ENCODE data around the gene FBXO4.

DNA sequence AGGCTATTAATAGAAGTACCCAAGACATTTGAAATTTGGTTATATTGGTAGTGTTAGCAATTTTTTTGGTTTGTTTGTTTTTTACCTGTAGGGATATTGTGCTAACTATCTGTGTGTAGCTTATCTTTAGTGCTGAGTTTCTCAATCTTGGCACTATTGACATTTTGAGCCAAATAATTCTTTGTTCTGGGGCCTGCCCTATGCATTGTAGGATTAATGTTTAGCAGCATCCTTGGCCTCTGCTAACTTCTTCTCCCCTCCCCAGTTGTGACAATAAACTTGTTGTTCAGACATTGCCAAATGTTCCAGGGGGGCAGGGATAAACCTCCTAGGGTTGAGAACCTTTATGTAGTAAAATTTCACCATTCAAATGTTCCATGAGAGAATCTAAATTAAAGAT, 4.0 kb downstream of the FBXO4 start:
- TF ChIP-seq, protein P1, sequence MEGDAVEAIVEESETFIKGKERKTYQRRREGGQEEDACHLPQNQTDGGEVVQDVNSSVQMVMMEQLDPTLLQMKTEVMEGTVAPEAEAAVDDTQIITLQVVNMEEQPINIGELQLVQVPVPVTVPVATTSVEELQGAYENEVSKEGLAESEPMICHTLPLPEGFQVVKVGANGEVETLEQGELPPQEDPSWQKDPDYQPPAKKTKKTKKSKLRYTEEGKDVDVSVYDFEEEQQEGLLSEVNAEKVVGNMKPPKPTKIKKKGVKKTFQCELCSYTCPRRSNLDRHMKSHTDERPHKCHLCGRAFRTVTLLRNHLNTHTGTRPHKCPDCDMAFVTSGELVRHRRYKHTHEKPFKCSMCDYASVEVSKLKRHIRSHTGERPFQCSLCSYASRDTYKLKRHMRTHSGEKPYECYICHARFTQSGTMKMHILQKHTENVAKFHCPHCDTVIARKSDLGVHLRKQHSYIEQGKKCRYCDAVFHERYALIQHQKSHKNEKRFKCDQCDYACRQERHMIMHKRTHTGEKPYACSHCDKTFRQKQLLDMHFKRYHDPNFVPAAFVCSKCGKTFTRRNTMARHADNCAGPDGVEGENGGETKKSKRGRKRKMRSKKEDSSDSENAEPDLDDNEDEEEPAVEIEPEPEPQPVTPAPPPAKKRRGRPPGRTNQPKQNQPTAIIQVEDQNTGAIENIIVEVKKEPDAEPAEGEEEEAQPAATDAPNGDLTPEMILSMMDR (IDR thresholded peaks at IDR 0.05; ENCODE audit: poor library complexity): no peak
- TF ChIP-seq EZH2phosphoT487 (IDR thresholded peaks at IDR 0.05; ENCODE audit: low read depth, severe bottlenecking, unreplicated experiment) (no peak), EZH2 (IDR thresholded peaks at IDR 0.05; ENCODE audit: borderline replicate concordance) (no peak)
